ENCODE data around the gene TBXAS1. TPM values are rescaled to one million over a fixed set of nuclear protein-coding genes. Genes with fewer than 3 reads are reported as not detected.

Gene TBXAS1
- total RNA-seq, 1 donor from 2014 or later: 0.26 TPM

- TF ChIP-seq, protein P1, sequence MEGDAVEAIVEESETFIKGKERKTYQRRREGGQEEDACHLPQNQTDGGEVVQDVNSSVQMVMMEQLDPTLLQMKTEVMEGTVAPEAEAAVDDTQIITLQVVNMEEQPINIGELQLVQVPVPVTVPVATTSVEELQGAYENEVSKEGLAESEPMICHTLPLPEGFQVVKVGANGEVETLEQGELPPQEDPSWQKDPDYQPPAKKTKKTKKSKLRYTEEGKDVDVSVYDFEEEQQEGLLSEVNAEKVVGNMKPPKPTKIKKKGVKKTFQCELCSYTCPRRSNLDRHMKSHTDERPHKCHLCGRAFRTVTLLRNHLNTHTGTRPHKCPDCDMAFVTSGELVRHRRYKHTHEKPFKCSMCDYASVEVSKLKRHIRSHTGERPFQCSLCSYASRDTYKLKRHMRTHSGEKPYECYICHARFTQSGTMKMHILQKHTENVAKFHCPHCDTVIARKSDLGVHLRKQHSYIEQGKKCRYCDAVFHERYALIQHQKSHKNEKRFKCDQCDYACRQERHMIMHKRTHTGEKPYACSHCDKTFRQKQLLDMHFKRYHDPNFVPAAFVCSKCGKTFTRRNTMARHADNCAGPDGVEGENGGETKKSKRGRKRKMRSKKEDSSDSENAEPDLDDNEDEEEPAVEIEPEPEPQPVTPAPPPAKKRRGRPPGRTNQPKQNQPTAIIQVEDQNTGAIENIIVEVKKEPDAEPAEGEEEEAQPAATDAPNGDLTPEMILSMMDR (IDR thresholded peaks at IDR 0.05; ENCODE audit: insufficient read depth, low read length, severe bottlenecking): no peak
- Histone ChIP-seq H3K36me3 (ENCODE audit: control insufficient read depth, insufficient read depth, low read length) (no peaks in the 10 kb centered on the region), H3K27me3 (ENCODE audit: control insufficient read depth, insufficient read depth, low read length) (no peaks in the 10 kb centered on the region), H3K4me3 (ENCODE audit: low read depth, low read length) (no peak overlapping the region)
- no peak for DNase-seq (ENCODE audit: low read depth)
- FAIRE-seq: no peak
Measured at GRCh38 chr7:139876622-139877283, 47.7 kb downstream of the TBXAS1 start.

GRCh38 chr7:139883814-139884213 is 54.8 kb downstream of the TBXAS1 start:
- no peaks in the 10 kb centered on the region for H3K36me3 ChIP-seq (ENCODE audit: control insufficient read depth, insufficient read depth, low read length)
- TF ChIP-seq, protein P1 (IDR thresholded peaks at IDR 0.05; ENCODE audit: insufficient read depth, low read length, severe bottlenecking): no peak
- H3K4me3 ChIP-seq (ENCODE audit: low read depth, low read length): no peak overlapping the region
- DNase-seq (ENCODE audit: low read depth): no peak
- H3K27me3 ChIP-seq (ENCODE audit: control insufficient read depth, insufficient read depth, low read length): no peaks in the 10 kb centered on the region
- FAIRE-seq: no peak

DNA sequence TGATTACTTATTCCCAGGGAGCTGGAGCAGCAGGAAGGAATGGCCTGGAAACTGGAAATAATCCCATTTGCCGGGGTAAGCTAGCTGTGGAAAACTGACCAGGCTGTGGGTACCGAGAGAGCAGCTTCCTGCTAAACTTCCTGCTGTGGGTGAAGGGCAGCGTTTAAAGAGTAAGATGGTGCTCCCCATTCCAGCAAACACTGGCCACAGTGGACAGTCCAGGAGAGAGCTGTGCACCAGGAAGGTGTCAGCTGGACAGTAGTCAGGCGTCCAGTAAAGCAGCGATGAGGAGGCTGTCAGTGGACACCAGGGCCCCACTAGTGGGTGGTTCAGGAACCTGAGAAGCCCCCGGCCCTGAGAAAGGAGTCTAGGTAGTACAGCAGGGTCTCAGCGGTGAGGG is 55.4 kb downstream of the TBXAS1 start:
- no peaks in the 10 kb centered on the region for H3K27me3 ChIP-seq (ENCODE audit: control insufficient read depth, insufficient read depth, low read length)
- TF ChIP-seq, protein P1 (IDR thresholded peaks at IDR 0.05; ENCODE audit: insufficient read depth, low read length, severe bottlenecking): no peak
- no peak for FAIRE-seq

GRCh38 chr7:139885511-139885910 is 56.4 kb downstream of the TBXAS1 start:
- Histone ChIP-seq H3K27me3 (ENCODE audit: control insufficient read depth, insufficient read depth, low read length) (no peaks in the 10 kb centered on the region), H3K36me3 (ENCODE audit: control insufficient read depth, insufficient read depth, low read length) (no peaks in the 10 kb centered on the region), H3K4me3 (ENCODE audit: low read depth, low read length) (no peak overlapping the region)
- TF ChIP-seq, protein P1 (IDR thresholded peaks at IDR 0.05; ENCODE audit: insufficient read depth, low read length, severe bottlenecking): no peak
- no peak for FAIRE-seq
- no peak for DNase-seq (ENCODE audit: low read depth)

More for the DNA sequence above, 55.4 kb downstream of the TBXAS1 start:
- Histone ChIP-seq H3K36me3 (ENCODE audit: control insufficient read depth, insufficient read depth, low read length) (no peaks in the 10 kb centered on the region), H3K4me3 (ENCODE audit: low read depth, low read length) (no peak overlapping the region)
- no peak for DNase-seq (ENCODE audit: low read depth)

- Histone ChIP-seq H3K36me3 (ENCODE audit: control insufficient read depth, insufficient read depth, low read length) (no peaks in the 10 kb centered on the region), H3K4me3 (ENCODE audit: low read depth, low read length) (no peak overlapping the region), H3K27me3 (ENCODE audit: control insufficient read depth, insufficient read depth, low read length) (no peaks in the 10 kb centered on the region)
- peak; percentile 67 for DNase-seq (ENCODE audit: low read depth)
- TF ChIP-seq, protein P1 (IDR thresholded peaks at IDR 0.05; ENCODE audit: insufficient read depth, low read length, severe bottlenecking): no peak
- FAIRE-seq: no peak
Measured at GRCh38 chr7:139886206-139886605, 57.1 kb downstream of the TBXAS1 start.

GRCh38 chr7:139886899-139887298 is 57.8 kb downstream of the TBXAS1 start:
- Histone ChIP-seq H3K27me3 (ENCODE audit: control insufficient read depth, insufficient read depth, low read length) (no peaks in the 10 kb centered on the region), H3K36me3 (ENCODE audit: control insufficient read depth, insufficient read depth, low read length) (no peaks in the 10 kb centered on the region), H3K4me3 (ENCODE audit: low read depth, low read length) (no peak overlapping the region)
- no peak for FAIRE-seq
- TF ChIP-seq, protein P1 (IDR thresholded peaks at IDR 0.05; ENCODE audit: insufficient read depth, low read length, severe bottlenecking): no peak
- DNase-seq (ENCODE audit: low read depth): no peak

All from bronchial epithelial cell (primary cell).